GM12892 (cell line): ENCODE results near the gene SPATA2L.

ENCODE experiments used
- POLR2A ChIP-seq: IDR thresholded peaks from 2 replicates; pipeline ENCODE4 v1.6.1; 2011; ENCODE audit warnings: low read depth, low read length, control low read depth
- POLR2AphosphoS5 ChIP-seq: IDR thresholded peaks from 2 replicates; pipeline ENCODE4 v1.6.1; 2011; ENCODE audit warnings: low read depth, low read length, control low read depth
- TAF1 ChIP-seq: IDR thresholded peaks from 2 replicates; pipeline ENCODE4 v1.6.1; 2011; ENCODE audit warnings: low read depth, mild to moderate bottlenecking, control low read depth, low read length, borderline replicate concordance

DNA sequence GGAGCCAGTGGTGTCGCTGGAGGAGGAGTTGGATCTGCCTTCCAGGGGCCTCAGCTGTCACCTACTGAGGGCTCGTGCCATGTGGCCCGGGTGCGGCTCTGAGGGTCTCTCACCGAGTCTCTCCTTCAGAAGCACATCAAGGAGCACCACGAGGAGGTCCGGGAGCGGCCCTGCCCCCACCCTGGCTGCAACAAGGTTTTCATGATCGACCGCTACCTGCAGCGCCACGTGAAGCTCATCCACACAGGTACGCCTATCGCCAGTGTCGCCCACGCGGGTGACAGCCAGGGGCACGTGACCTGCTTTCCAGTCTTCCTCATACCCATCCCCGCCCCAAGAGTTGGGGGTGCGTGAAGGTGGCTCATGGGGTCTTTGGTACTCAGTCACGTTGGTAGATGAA lies 32.3 kb upstream of the SPATA2L start:
- no peak; the same call in 1 of the 2 replicates for TF ChIP-seq POLR2AphosphoS5
- TF ChIP-seq POLR2A, result no peak
- TF ChIP-seq TAF1, result no peak
